Transverse colon (tissue), 4 donors: Measurements from ENCODE around the gene HDAC7.

Source experiments
- EP300 ChIP-seq: sonication (generic); formaldehyde crosslinking; IDR thresholded peaks from one replicate; pipeline ENCODE4 v1.6.1; 2017; ENCODE audit warnings: antibody characterized with exemption, low read depth
- POLR2A ChIP-seq: fragments of 450-650 bp; IDR thresholded peaks from one replicate; pipeline ENCODE4 v1.6.1; 2016; ENCODE audit warnings: antibody characterized with exemption, mild to moderate bottlenecking, moderate library complexity
- POLR2AphosphoS5 ChIP-seq, 3 donors: sonication (generic); formaldehyde crosslinking; IDR thresholded peaks; one replicate each; pipeline ENCODE4 v1.6.1; 2016; ENCODE audit warnings: antibody characterized with exemption in 3 of 3
- TF ChIP-seq, protein P1 (sequence below), 5 experiments: fragments of 200-600 bp in 3 of 5; fragments of 450-650 bp in 2 of 5; sonication (generic) in 3 of 5; IDR thresholded peaks; 1 replicate in 2 of 5; 2 replicates in 3 of 5; pipeline ENCODE4 v1.5.1; 2016 to 2017; ENCODE audit warnings: antibody characterized with exemption in 5 of 5, inconsistent platforms in 3 of 5, mild to moderate bottlenecking in 2 of 5, moderate library complexity in 1 of 5

DNA sequence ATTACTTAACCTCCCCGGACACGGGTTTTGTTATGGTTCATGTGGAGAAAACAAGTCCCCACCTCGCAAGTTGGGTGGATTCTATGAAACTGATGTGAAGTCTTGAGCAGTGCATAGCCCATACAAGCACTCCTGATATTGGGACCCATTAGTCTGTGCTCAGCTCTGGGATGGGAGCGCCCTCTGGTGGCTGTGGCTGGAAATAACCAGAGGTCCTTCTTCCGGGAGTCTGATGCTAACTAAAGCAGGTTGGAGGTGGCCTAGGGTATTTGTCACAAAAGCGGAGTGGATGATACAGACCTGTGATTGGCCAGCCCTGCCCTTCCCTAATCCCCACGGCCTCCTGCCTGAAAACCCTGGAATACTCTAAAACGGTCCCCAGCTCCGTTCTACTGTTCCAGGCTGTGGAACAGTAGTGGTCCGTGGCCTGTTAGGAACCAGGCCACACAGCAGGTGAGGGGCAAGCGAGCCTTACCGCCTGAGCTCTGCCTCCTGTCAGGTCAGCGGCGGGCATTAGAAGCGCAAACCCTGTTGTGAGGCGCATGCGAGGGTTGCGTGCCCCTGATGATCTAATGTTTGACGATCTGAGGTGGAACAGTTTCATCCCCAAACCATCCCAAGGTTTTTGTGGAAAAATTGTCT lies 40.3 kb downstream of the HDAC7 start:
- TF ChIP-seq POLR2AphosphoS5 (IDR thresholded peaks at IDR 0.05) (peak in 1 of 3 donors; percentile 21), POLR2A (no peak), EP300 (no peak)
- TF ChIP-seq, protein P1, sequence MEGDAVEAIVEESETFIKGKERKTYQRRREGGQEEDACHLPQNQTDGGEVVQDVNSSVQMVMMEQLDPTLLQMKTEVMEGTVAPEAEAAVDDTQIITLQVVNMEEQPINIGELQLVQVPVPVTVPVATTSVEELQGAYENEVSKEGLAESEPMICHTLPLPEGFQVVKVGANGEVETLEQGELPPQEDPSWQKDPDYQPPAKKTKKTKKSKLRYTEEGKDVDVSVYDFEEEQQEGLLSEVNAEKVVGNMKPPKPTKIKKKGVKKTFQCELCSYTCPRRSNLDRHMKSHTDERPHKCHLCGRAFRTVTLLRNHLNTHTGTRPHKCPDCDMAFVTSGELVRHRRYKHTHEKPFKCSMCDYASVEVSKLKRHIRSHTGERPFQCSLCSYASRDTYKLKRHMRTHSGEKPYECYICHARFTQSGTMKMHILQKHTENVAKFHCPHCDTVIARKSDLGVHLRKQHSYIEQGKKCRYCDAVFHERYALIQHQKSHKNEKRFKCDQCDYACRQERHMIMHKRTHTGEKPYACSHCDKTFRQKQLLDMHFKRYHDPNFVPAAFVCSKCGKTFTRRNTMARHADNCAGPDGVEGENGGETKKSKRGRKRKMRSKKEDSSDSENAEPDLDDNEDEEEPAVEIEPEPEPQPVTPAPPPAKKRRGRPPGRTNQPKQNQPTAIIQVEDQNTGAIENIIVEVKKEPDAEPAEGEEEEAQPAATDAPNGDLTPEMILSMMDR (IDR thresholded peaks at IDR 0.05), result peak; percentile 93 to 97 (median 95)
